ENCODE results near the gene PAF1. TPM values are rescaled to one million over a fixed set of nuclear protein-coding genes. Genes with fewer than 3 reads are reported as not detected.

The PAF1 gene
- 33.3 TPM for total RNA-seq
- long read RNA-seq, transcript PAF1-201 (14 exons, 2,066 nt), result major isoform, 50 of 61 reads
- long read RNA-seq, partial matches to known transcripts, result 3 of 61 reads
- long read RNA-seq, other reads (novel, unspliced or antisense), result 8 of 61 reads

DNA sequence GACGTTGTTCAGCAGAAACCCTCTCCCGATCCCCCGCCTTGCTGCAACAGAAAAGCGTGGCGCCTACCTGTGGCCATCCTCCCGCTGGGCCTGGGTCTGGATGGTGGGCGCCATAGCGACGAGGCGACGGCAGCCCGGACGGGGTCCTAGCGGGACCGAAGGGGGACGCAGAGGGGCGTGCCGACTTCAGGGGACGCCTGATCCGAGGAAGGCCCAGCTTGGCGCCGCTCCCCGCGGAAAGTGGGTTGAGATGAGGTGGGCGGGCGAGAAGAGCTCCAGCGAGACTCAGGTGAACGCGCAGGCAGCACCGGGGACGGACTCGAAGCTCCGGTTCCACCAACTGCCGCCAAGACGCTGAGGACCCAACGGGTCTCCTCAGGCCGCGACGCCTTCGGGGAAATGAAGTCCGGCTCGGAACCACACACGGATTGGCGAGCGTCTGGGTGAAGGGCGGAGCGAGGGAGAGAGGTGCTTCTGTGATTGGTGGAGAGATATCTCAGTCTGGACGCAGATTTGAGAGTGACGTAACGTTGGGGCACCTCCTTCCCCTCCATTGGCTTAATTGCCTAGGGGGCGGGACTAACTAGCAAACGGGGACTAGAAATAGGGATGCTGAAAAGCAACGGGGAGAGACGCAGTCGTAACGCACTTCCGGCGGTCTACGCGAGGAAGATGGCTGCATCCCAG lies at the start of gene PAF1, which contains the start of gene MED29:
Gene PAF1, minus strand, starts transcription at position 356 of the 687 bp plus-strand sequence. Its CDS starts 242 bp downstream, at position 114.
Gene MED29, plus strand, starts transcription at position 628 of the 687 bp plus-strand sequence. Its CDS starts 45 bp downstream, at position 673.
- H3K9me3 ChIP-seq, result no peaks in the 10 kb centered on the region
- peaks cover 63% of the 10 kb centered on the region for H3K36me3 ChIP-seq
- ATAC-seq (peak; percentile 97), DNase-seq (peak; percentile 97)
- TF ChIP-seq, protein P1, sequence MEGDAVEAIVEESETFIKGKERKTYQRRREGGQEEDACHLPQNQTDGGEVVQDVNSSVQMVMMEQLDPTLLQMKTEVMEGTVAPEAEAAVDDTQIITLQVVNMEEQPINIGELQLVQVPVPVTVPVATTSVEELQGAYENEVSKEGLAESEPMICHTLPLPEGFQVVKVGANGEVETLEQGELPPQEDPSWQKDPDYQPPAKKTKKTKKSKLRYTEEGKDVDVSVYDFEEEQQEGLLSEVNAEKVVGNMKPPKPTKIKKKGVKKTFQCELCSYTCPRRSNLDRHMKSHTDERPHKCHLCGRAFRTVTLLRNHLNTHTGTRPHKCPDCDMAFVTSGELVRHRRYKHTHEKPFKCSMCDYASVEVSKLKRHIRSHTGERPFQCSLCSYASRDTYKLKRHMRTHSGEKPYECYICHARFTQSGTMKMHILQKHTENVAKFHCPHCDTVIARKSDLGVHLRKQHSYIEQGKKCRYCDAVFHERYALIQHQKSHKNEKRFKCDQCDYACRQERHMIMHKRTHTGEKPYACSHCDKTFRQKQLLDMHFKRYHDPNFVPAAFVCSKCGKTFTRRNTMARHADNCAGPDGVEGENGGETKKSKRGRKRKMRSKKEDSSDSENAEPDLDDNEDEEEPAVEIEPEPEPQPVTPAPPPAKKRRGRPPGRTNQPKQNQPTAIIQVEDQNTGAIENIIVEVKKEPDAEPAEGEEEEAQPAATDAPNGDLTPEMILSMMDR (IDR thresholded peaks at IDR 0.05), result no peak
- H3K4me1 ChIP-seq, result peaks cover 16% of the 10 kb centered on the region
- peak within 1 kb of the TSS; percentile 69 for H3K4me3 ChIP-seq
- no peaks in the 10 kb centered on the region for H3K27me3 ChIP-seq
- peak within 1 kb of the TSS; percentile 96 for H3K27ac ChIP-seq
- intact Hi-C loops (cut with DNase I), result no loop called here

DNA sequence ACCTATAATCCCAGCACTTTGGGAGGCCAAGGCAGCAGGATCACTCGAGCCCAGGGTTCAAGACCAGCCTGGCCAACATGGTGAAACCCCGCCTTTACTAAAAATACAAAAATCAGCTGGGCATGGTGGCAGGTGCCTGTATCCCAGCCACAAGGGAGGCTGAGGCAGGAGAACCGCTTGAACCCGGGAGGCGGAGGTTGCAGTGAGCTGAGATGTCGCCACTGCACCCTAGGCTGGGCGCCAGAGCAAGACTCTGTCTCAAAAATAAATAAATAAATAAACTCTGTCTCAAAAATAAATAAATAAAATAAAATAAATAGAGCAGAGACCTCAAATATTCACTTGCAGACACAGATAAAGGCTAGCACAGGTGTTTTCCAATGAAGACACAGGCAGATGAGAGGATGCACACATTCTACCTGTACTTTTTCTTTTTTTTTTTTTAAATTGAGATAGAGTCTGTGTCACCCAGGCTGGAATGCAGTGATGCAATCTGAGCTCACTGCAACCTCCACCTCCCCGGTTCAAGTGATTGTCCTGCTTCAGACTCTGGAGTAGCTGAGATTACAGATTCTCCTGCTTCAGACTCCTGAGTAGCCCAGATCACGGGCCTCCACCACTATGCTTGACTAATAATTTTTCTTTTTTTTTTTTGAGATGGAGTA lies 47.5 kb upstream of the PAF1 start:
- Histone ChIP-seq H3K27ac (no peak overlapping the region), H3K4me1 (peaks cover 22% of the 10 kb centered on the region), H3K9me3 (no peaks in the 10 kb centered on the region), H3K4me3 (no peak overlapping the region), H3K36me3 (peaks cover 15% of the 10 kb centered on the region), H3K27me3 (no peaks in the 10 kb centered on the region)
- ATAC-seq (no peak), DNase-seq (no peak)
- intact Hi-C loops (cut with DNase I), result no loop called here
- TF ChIP-seq, protein P1 (IDR thresholded peaks at IDR 0.05), result no peak

DNA sequence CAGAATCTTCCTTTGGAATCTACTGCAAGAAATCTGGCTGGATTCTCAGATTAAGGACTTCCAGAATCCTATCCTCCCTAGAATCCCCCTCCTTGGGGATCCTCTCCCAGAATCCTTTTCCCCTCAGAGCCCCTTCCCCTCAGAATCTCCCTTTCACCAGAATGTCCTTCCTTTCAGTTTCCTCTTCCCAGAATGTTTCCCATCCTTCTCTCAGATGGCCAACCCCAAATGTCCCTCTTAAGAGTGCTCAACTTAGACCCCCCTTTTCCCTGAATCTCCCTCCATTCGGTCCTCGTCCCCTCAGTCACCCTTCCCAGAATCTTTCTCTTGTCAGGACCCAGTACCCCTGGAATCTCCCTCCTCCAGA lies 45.4 kb upstream of the PAF1 start:
- intact Hi-C loops (cut with DNase I), result no loop called here
- TF ChIP-seq, protein P1 (IDR thresholded peaks at IDR 0.05), result no peak
- no peaks in the 10 kb centered on the region for H3K9me3 ChIP-seq
- DNase-seq, result no peak
- H3K4me3 ChIP-seq, result peak overlapping the region; percentile 92
- ATAC-seq, result no peak
- H3K4me1 ChIP-seq, result peaks cover 23% of the 10 kb centered on the region
- H3K27ac ChIP-seq, result peak overlapping the region; percentile 93
- H3K36me3 ChIP-seq, result peaks cover 33% of the 10 kb centered on the region
- no peaks in the 10 kb centered on the region for H3K27me3 ChIP-seq

DNA sequence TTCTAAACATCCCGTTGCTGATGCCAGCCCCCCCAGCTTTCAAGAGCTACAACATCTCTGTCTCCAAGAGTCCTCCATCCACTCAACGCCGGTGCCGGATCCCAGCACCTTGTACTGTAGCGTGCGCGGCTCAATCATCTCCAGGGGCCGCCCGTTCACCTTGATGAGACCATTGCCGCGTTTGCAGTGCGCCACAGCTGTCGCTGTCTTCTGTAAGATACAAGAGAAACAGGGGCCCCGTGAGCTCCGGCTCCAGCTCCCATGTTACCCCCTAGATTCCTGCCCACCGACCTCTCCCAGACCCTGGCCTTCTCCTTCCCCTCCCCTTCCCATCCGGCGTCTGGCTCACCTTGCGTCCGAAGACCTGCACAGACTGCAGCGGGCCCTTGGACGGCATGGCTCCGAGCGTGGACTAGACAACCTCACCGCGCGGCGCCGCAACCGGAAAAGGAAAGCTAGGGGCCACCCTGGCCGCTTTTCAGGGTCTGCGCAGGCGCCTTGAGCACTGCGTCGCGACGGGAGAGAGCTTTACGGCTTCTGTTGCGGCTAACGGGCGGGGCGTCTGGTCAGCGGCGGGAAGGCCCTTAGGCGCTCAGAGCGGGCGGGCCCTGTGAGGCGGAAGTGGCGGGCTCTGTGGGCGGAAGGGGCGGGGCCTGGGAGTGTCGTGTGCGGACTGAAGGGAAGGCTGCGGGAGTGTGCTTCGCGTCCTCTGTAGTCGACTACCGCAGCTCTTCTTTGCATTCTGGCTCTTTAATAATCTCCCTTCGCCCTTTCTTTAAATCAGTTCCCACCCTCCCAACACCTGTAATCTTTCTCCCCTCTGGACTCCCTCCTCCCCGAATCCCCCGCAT lies 44.8 kb upstream of the PAF1 start, which contains the start of gene RPS16:
Gene RPS16, minus strand, starts transcription at position 451 of the 851 bp plus-strand sequence. Its CDS starts 54 bp downstream, at position 397.
- peaks cover 28% of the 10 kb centered on the region for H3K4me1 ChIP-seq
- intact Hi-C loops (cut with DNase I), result no loop called here
- H3K27ac ChIP-seq, result peak within 1 kb of the TSS; percentile 93
- no peaks in the 10 kb centered on the region for H3K9me3 ChIP-seq
- TF ChIP-seq, protein P1 (IDR thresholded peaks at IDR 0.05), result no peak
- peak within 1 kb of the TSS; percentile 92 for H3K4me3 ChIP-seq
- peak; percentile 99 for DNase-seq
- H3K27me3 ChIP-seq, result no peaks in the 10 kb centered on the region
- peak; percentile 99 for ATAC-seq
- H3K36me3 ChIP-seq, result peaks cover 33% of the 10 kb centered on the region

All from upper lobe of right lung (tissue), 1 donor.